Esophagus mucosa (tissue), 1 donor: ENCODE data around the gene RBM43. TPM values are rescaled to one million over a fixed set of nuclear protein-coding genes. Genes with fewer than 3 reads are reported as not detected.

ENCODE experiments used
- ATAC-seq: fragments of 200-7000 bp; cut with Tn5 transposase; one replicate; pipeline ENCODE4 v1.9.1; 2020
- total RNA-seq: library from RNA; stranded (reverse); gene quantifications from one replicate; pipeline ENCODE4 v1.2.4, GENCODE V29; 2023
- donor health status: DM: yes; HTN: yes; CAD: no.

RBM43 gene
- total RNA-seq, 1 donor from 2014 or later: 3.1 TPM

GRCh38 chr2:151217343-151217742 is 44.3 kb downstream of the RBM43 start:
- no peak for ATAC-seq

DNA sequence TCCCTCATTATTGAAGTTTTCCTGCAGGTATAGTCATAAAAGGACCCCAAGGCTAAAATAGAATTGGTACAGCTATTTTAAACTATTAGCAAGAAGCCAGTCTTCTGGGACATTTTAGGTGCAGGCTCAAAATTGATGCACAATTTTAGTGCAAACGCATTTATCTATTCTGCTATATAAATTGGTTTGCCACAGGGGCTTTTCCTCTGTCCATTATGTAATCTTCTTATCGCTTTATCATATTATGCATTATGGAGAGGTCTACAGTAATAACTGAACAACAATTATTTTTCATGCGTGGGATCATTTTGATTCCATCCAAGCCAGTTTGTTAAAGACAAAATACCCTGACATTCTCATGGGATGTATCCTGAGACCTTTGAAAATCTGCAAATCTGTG is 54.6 kb downstream of the RBM43 start:
- ATAC-seq: no peak

GRCh38 chr2:151206446-151206968 is 55.2 kb downstream of the RBM43 start:
- ATAC-seq: no peak

DNA sequence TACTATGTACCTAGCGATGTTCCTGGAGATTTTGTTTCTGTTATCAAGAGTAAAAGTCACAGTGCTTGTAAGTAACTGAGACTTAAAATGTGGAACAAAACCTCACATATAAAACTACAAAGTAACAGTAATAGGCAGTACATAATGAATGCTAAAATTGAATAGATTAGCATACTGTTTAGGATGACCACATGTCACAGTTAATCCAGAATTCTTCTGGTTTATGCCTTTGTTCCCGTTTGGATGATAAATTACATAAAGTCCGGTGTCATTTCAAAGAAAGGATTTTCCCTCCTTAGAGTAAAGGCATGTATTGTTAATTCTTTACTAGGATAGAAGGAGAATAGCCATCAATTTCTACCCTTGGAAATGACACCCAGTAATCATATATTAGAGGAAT is 56.1 kb downstream of the RBM43 start:
- no peak for ATAC-seq

- ATAC-seq: no peak
Observed at GRCh38 chr2:151204756-151205155, 56.9 kb downstream of the RBM43 start.

DNA sequence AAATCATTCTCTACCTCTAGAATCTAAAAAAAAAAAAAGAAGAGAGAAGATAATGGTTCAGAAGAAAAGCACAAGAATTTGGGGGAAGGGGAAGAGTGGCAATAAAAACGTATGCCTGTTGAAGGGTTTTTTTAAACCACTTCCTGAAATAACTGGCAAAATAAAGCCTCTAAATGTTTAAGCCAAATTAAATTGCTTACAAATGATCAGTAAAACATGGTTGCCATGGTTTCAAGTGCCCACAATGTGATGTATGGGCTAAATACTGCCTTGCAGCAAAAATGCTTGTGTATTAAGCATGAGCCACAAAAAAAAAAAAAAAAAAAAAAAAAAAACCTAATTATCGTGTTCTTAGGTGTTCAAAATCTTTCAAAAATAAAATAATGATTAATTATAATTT is 60.8 kb downstream of the RBM43 start:
- no peak for ATAC-seq

DNA sequence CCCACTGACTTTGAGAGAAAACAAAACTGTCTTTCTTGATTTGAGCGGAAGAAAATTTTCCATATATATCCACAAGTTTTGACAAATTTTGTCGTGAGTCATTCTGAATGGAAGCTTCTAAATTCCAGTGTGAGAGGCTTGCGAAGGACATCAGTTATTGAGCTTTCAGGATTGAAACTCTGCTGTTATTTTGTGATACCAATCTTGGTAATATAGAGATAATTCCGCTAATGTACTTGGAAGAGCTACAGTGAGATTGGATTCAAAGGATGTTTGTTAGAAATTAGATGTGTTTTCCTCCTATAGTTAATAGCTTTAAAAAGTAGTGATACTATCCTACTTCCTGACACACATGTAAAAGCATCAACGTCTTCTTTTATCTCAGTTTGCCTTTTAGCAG is 61.4 kb downstream of the RBM43 start:
- no peak for ATAC-seq

DNA sequence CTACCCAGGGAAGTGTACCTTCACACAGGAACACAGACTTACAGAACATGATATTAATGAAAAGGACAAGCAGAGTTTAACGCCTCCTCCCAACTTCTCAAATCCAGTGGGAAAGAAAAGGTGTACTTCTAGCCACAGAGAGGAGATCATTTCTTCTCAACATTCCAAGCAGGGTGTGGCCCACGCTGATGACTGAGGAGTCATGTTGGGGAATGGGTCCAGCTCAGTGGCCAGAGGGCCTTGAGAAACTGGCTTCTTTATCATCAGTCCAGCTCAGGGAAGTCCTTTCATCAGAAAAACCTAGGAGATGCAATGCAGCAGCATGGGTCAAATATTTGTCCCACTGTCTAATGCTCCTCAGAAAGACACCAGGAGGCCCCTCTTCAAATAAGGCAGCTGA is 63.0 kb downstream of the RBM43 start:
- ATAC-seq: no peak

Other genes with a start within 250 kb of the RBM43 start
- gene NMI, start 27.8 kb upstream of the RBM43 start, total RNA-seq: 11.6 TPM
- 0.20 TPM for gene TNFAIP6, start 95.7 kb upstream of the RBM43 start, total RNA-seq
- 25.0 TPM for gene RIF1, start 148.0 kb upstream of the RBM43 start, total RNA-seq